Retinal pigment epithelial cell (primary cell): Measurements from ENCODE around the gene USP36.

ENCODE experiments used
- DNase-seq: peaks from one replicate; pipeline ENCODE4 v3.0.0-alpha.2; 2010; ENCODE audit warnings: low read depth
- H3K4me3 ChIP-seq: 2 replicates; pipeline ENCODE4 v1.5.1; 2011; ENCODE audit warnings: mild to moderate bottlenecking, low read length, control low read depth, moderate library complexity
- CTCF ChIP-seq: conservative IDR thresholded peaks from 2 replicates; pipeline ENCODE4 v1.5.1; 2011; ENCODE audit warnings: low read depth, low read length, control low read depth, inconsistent platforms

Gene USP36

GRCh38 chr17:78815696-78816095 lies 24.9 kb downstream of the USP36 start:
- no peak for DNase-seq
- TF ChIP-seq CTCF = no peak
- no peak overlapping the region for H3K4me3 ChIP-seq

GRCh38 chr17:78812855-78813254 lies 27.8 kb downstream of the USP36 start:
- no peak for DNase-seq
- no peak for TF ChIP-seq CTCF
- no peak overlapping the region for H3K4me3 ChIP-seq

- no peak for TF ChIP-seq CTCF
- no peak for DNase-seq
- no peak overlapping the region for H3K4me3 ChIP-seq
Measured at GRCh38 chr17:78808163-78808562, 32.5 kb downstream of the USP36 start.

GRCh38 chr17:78806451-78806850 lies 34.2 kb downstream of the USP36 start:
- DNase-seq = no peak
- TF ChIP-seq CTCF = no peak
- H3K4me3 ChIP-seq = no peak overlapping the region

- no peak for TF ChIP-seq CTCF
- no peak overlapping the region for H3K4me3 ChIP-seq
- DNase-seq = no peak
Measured at GRCh38 chr17:78805301-78805700, 35.3 kb downstream of the USP36 start.

- no peak for TF ChIP-seq CTCF
- no peak overlapping the region for H3K4me3 ChIP-seq
- no peak for DNase-seq
Measured at GRCh38 chr17:78804777-78805176, 35.8 kb downstream of the USP36 start.

- no peak overlapping the region for H3K4me3 ChIP-seq
- DNase-seq = no peak
- no peak for TF ChIP-seq CTCF
Measured at GRCh38 chr17:78803186-78803845, 37.3 kb downstream of the USP36 start.
